DND-41 (cell line): Measurements from ENCODE around the gene OTOF.

Experiments used
- ATAC-seq: fragments of 200-7000 bp; cut with Tn5 transposase; 3 replicates; pipeline ENCODE4 v1.9.1; 2021; ENCODE audit warnings: low read depth; ENCODE audit not compliant: insufficient read depth
- DNase-seq: peaks from one replicate; pipeline ENCODE4 v3.0.0-alpha.2; 2020
- H2AFZ ChIP-seq: 2 replicates; pipeline ENCODE4 v1.6.0; 2012; ENCODE audit warnings: low read depth, low read length
- H3K27ac ChIP-seq: 2 replicates; pipeline ENCODE4 v1.5.1; 2012; ENCODE audit warnings: low read length, inconsistent platforms
- H3K27me3 ChIP-seq: fragments of 200-600 bp; sonication (generic); 2 replicates; pipeline ENCODE4 v1.6.0; 2012; ENCODE audit warnings: low read length, mild to moderate bottlenecking, inconsistent platforms; ENCODE audit not compliant: insufficient read depth, poor library complexity
- H3K36me3 ChIP-seq: 2 replicates; pipeline ENCODE4 v1.5.1; 2012; ENCODE audit warnings: low read length, inconsistent platforms; ENCODE audit not compliant: insufficient read depth
- H3K4me1 ChIP-seq: 2 replicates; pipeline ENCODE4 v1.5.1; 2012; ENCODE audit warnings: mild to moderate bottlenecking, low read length; ENCODE audit not compliant: insufficient read depth
- H3K4me2 ChIP-seq: 2 replicates; pipeline ENCODE4 v1.6.0; 2012; ENCODE audit warnings: mild to moderate bottlenecking, moderate library complexity, low read length, inconsistent platforms; ENCODE audit not compliant: insufficient read depth
- H3K4me3 ChIP-seq, 2 experiments: fragments of 200-600 bp in 1 of 2; shearing (Covaris generic) in 1 of 2; 2 replicates each; pipeline ENCODE4 v1.5.1; 2012 to 2016; ENCODE audit warnings: inconsistent platforms in 2 of 2, low read length in 2 of 2, mild to moderate bottlenecking in 2 of 2, low read depth in 1 of 2, moderate library complexity in 1 of 2
- H3K79me2 ChIP-seq: 2 replicates; pipeline ENCODE4 v1.6.0; 2012; ENCODE audit warnings: low read length, inconsistent platforms; ENCODE audit not compliant: insufficient read depth
- H3K9ac ChIP-seq: 2 replicates; pipeline ENCODE4 v1.6.0; 2012; ENCODE audit warnings: low read depth, mild to moderate bottlenecking, inconsistent platforms, low read length, moderate library complexity
- H3K9me3 ChIP-seq: 2 replicates; pipeline ENCODE4 v1.5.1; 2012; ENCODE audit warnings: low read length, moderate library complexity, mild to moderate bottlenecking, inconsistent platforms; ENCODE audit not compliant: insufficient read depth, severe bottlenecking
- H4K20me1 ChIP-seq: 2 replicates; pipeline ENCODE4 v1.6.0; 2012; ENCODE audit warnings: low read length; ENCODE audit not compliant: insufficient read depth
- EZH2 ChIP-seq: IDR thresholded peaks from 3 replicates; pipeline ENCODE4 v1.6.1; 2012; ENCODE audit warnings: borderline replicate concordance, low read depth, mild to moderate bottlenecking, moderate library complexity, low read length, inconsistent platforms; ENCODE audit not compliant: severe bottlenecking
- TF ChIP-seq, protein P1 (sequence below): IDR thresholded peaks from 2 replicates; pipeline ENCODE4 v1.5.1; 2012; ENCODE audit warnings: borderline replicate concordance, low read length, moderate library complexity, mild to moderate bottlenecking; ENCODE audit not compliant: poor library complexity, severe bottlenecking; ENCODE audit errors: extremely low read depth

The OTOF gene

DNA sequence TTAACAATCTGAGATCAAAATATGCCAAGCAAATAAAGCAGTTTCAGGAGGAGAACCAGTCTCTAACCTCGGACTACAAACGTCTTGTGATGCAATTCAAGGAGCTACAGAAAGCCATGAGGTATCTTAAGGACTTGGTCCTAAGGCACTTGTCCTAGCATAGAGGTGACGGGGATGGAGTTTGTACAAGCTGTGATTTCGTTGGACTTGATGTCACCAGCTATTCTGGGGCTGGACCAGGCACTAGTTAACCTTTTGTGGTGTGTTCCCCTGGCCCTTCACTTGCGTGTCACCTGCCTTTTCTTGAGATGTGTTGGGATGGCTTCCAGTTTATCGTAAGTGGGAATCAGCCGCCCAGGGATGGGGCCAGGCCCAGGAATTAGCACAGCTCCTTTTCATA lies 33.7 kb downstream of the OTOF start:
- ATAC-seq, result no peak
- peaks cover 6% of the 10 kb centered on the region for H3K27me3 ChIP-seq

DNA sequence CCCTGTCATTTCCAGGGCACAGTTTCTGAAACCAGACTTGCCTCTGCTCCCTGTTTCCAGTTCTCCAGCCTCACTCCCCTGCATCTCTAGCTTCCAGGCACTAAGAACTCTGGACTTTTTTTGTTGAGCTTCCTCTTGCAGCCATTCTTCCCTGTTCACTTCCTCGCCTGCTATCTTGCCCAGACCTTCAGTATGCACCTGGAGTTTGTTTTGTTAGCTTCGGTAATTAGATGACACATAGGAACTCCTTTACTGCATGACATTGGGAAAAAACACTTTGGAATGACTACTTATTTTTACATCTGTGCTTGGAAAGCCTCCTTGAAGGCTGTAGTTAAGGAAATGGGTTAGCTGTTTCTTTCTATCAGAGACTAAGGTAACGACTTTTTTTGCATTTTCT lies 35.2 kb downstream of the OTOF start:
- Histone ChIP-seq H3K27me3 (peaks cover 7% of the 10 kb centered on the region), H3K36me3 (no peaks in the 10 kb centered on the region), H2AFZ (no peak overlapping the region), H4K20me1 (no peaks in the 10 kb centered on the region), H3K79me2 (no peaks in the 10 kb centered on the region), H3K9me3 (no peaks in the 10 kb centered on the region), H3K4me1 (no peaks in the 10 kb centered on the region), H3K27ac (no peak overlapping the region), H3K4me2 (no peak overlapping the region), H3K9ac (no peak overlapping the region), H3K4me3 (no peak overlapping the region)
- ATAC-seq (no peak), DNase-seq (no peak)
- TF ChIP-seq, protein P1, sequence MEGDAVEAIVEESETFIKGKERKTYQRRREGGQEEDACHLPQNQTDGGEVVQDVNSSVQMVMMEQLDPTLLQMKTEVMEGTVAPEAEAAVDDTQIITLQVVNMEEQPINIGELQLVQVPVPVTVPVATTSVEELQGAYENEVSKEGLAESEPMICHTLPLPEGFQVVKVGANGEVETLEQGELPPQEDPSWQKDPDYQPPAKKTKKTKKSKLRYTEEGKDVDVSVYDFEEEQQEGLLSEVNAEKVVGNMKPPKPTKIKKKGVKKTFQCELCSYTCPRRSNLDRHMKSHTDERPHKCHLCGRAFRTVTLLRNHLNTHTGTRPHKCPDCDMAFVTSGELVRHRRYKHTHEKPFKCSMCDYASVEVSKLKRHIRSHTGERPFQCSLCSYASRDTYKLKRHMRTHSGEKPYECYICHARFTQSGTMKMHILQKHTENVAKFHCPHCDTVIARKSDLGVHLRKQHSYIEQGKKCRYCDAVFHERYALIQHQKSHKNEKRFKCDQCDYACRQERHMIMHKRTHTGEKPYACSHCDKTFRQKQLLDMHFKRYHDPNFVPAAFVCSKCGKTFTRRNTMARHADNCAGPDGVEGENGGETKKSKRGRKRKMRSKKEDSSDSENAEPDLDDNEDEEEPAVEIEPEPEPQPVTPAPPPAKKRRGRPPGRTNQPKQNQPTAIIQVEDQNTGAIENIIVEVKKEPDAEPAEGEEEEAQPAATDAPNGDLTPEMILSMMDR, result no peak
- no peak for TF ChIP-seq EZH2

More for the DNA sequence above, 33.7 kb downstream of the OTOF start:
- no peak for DNase-seq
- H3K4me3 ChIP-seq, result no peak overlapping the region
- H2AFZ ChIP-seq, result no peak overlapping the region
- no peaks in the 10 kb centered on the region for H3K9me3 ChIP-seq
- H3K4me2 ChIP-seq, result no peak overlapping the region
- no peak overlapping the region for H3K9ac ChIP-seq
- no peaks in the 10 kb centered on the region for H3K36me3 ChIP-seq
- H3K27ac ChIP-seq, result no peak overlapping the region
- no peaks in the 10 kb centered on the region for H4K20me1 ChIP-seq
- no peak for TF ChIP-seq EZH2
- TF ChIP-seq, protein P1, result no peak
- no peaks in the 10 kb centered on the region for H3K79me2 ChIP-seq
- H3K4me1 ChIP-seq, result no peaks in the 10 kb centered on the region

DNA sequence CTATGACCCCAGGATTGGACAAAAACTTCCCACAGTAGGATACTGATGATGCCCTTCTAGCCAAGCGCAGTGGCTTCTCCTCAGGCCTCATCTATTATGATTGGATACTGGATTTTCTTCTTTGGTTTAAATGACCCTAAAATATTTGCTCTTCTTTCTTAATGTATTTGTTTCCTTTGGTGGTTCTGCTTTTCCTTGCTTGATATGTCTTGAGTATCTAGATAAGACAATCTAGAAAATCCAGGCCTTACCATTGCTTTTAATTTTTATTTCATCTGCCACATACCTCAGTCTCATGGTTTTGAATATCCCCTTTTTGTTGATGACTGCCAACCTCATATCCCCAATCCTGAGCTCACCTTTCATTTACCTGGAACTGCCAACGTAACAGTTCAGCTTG lies 35.6 kb downstream of the OTOF start:
- peaks cover 7% of the 10 kb centered on the region for H3K27me3 ChIP-seq
- H3K79me2 ChIP-seq, result no peaks in the 10 kb centered on the region
- no peaks in the 10 kb centered on the region for H3K4me1 ChIP-seq
- TF ChIP-seq EZH2, result no peak
- TF ChIP-seq, protein P1, result no peak
- no peak overlapping the region for H2AFZ ChIP-seq
- DNase-seq (no peak), ATAC-seq (no peak)
- no peaks in the 10 kb centered on the region for H3K36me3 ChIP-seq
- no peak overlapping the region for H3K4me2 ChIP-seq
- no peaks in the 10 kb centered on the region for H4K20me1 ChIP-seq
- no peaks in the 10 kb centered on the region for H3K9me3 ChIP-seq
- H3K27ac ChIP-seq, result no peak overlapping the region
- no peak overlapping the region for H3K4me3 ChIP-seq
- H3K9ac ChIP-seq, result no peak overlapping the region

DNA sequence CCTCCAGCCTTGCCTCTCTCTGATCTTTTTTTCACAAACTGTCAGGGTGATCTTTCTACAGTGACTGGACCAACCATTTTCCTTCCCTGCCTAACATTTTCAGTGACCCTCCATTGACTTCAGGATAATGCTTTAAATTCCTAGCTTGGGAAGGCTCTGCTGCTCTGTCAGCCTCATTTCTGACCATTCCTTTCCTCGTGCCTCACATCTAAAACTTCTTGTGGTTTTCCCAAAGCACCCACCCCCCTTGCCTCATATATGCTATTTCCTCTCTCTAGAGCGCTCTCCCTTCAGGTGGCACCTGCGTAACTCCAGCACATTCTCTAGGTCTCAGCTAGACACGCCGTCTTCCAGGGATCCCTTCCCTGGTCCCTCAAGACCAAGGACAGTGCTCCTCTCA lies 39.0 kb downstream of the OTOF start:
- DNase-seq (no peak), ATAC-seq (no peak)
- peaks cover 7% of the 10 kb centered on the region for H3K27me3 ChIP-seq
- H3K79me2 ChIP-seq, result no peaks in the 10 kb centered on the region
- no peak overlapping the region for H3K9ac ChIP-seq
- no peaks in the 10 kb centered on the region for H3K4me1 ChIP-seq
- no peaks in the 10 kb centered on the region for H4K20me1 ChIP-seq
- TF ChIP-seq EZH2, result no peak
- TF ChIP-seq, protein P1, result no peak
- H3K27ac ChIP-seq, result no peak overlapping the region
- no peaks in the 10 kb centered on the region for H3K36me3 ChIP-seq
- no peak overlapping the region for H2AFZ ChIP-seq
- H3K4me3 ChIP-seq, result no peak overlapping the region
- no peak overlapping the region for H3K4me2 ChIP-seq
- no peaks in the 10 kb centered on the region for H3K9me3 ChIP-seq
